GM12878 (cell line): ENCODE data around the gene ZNF276.

Experiments
- ATF7 ChIP-seq: fragments of 450-650 bp; IDR thresholded peaks from 2 replicates; pipeline ENCODE4 v1.6.1; 2016; ENCODE audit warnings: low read depth, mild to moderate bottlenecking
- CEBPB ChIP-seq, 2 experiments: fragments of 150-350 bp in 1 of 2; IDR thresholded peaks; 2 replicates each; pipeline ENCODE4 v1.6.1; 2012 to 2014; ENCODE audit warnings: low read depth in 2 of 2, low read length in 2 of 2, borderline replicate concordance in 1 of 2, inconsistent platforms in 1 of 2
- CTCF ChIP-seq, 3 experiments: IDR thresholded peaks in 2 of 3; conservative IDR thresholded peaks in 1 of 3; 2 replicates each; pipeline ENCODE4 v1.5.1; 2011; ENCODE audit warnings: low read depth in 3 of 3, low read length in 3 of 3, mild to moderate bottlenecking in 3 of 3, control low read depth in 2 of 3, moderate library complexity in 2 of 3, inconsistent platforms in 1 of 3, mixed read lengths in 1 of 3; ENCODE audit not compliant: control insufficient read depth in 2 of 3, insufficient read depth in 1 of 3; ENCODE audit errors: extremely low read depth in 1 of 3
- EP300 ChIP-seq, 2 experiments: fragments of 150-350 bp in 1 of 2; IDR thresholded peaks; 2 replicates each; pipeline ENCODE4 v1.6.1; 2011 to 2012; ENCODE audit warnings: low read depth in 2 of 2, low read length in 2 of 2, borderline replicate concordance in 1 of 2, improper control_type of control experiment in 1 of 2, inconsistent platforms in 1 of 2; ENCODE audit not compliant: control insufficient read depth in 1 of 2
- IRF3 ChIP-seq: fragments of 450-650 bp; IDR thresholded peaks from 2 replicates; pipeline ENCODE4 v1.6.1; 2014; ENCODE audit warnings: mild to moderate bottlenecking
- LARP7 ChIP-seq: fragments of 450-650 bp; IDR thresholded peaks from 2 replicates; pipeline ENCODE4 v1.6.1; 2017; ENCODE audit warnings: mild to moderate bottlenecking
- POLR2A ChIP-seq: IDR thresholded peaks from 2 replicates; pipeline ENCODE4 v1.6.1; 2011; ENCODE audit warnings: low read depth, mild to moderate bottlenecking, low read length
- REST ChIP-seq: IDR thresholded peaks from 2 replicates; pipeline ENCODE4 v1.6.1; 2012; ENCODE audit warnings: mild to moderate bottlenecking, low read depth, low read length
- USF1 ChIP-seq: IDR thresholded peaks from 2 replicates; pipeline ENCODE4 v1.6.1; 2011; ENCODE audit warnings: borderline replicate concordance, low read depth, mild to moderate bottlenecking, moderate library complexity, mixed read lengths, low read length; ENCODE audit not compliant: insufficient read depth; ENCODE audit errors: extremely low read length
- ZBED1 ChIP-seq: IDR thresholded peaks from 2 replicates; pipeline ENCODE4 v1.6.1; 2016; ENCODE audit warnings: borderline replicate concordance
- ZBTB11 ChIP-seq: fragments of 450-650 bp; formaldehyde crosslinking; IDR thresholded peaks from 2 replicates; pipeline ENCODE4 v1.5.0; 2022; ENCODE audit warnings: mild to moderate bottlenecking, missing genetic modification characterization
- ZNF274 ChIP-seq: IDR thresholded peaks from one replicate; pipeline ENCODE4 v1.8.0; 2011; ENCODE audit not compliant: insufficient read length, insufficient read depth

GRCh38 chr16:89779909-89780305 is 58.6 kb downstream of the ZNF276 start:
- TF ChIP-seq EP300 (IDR thresholded peaks at IDR 0.05; ENCODE audit: borderline replicate concordance in 1 of 2, control insufficient read depth in 1 of 2, low read depth in 2 of 2, low read length in 2 of 2): no peak
- TF ChIP-seq CEBPB (IDR thresholded peaks at IDR 0.05; ENCODE audit: borderline replicate concordance in 1 of 2, low read depth in 2 of 2, low read length in 2 of 2): no peak
- no peak for TF ChIP-seq ZBED1
- no peak for TF ChIP-seq ATF7
- no peak for TF ChIP-seq CTCF (IDR thresholded peaks at IDR 0.05 in 2 of 3, conservative IDR thresholded peaks at IDR 0.05 in 1 of 3; ENCODE audit: control insufficient read depth in 2 of 3, extremely low read depth in 1 of 3, insufficient read depth in 1 of 3, low read depth in 3 of 3, low read length in 3 of 3)
- no peak for TF ChIP-seq IRF3
- no peak for TF ChIP-seq ZNF274
- TF ChIP-seq USF1: no peak
- TF ChIP-seq LARP7: no peak
- no peak for TF ChIP-seq ZBTB11 (CRISPR knock-in tag)
- no peak for TF ChIP-seq REST
- TF ChIP-seq POLR2A: no peak
